NCI-H146 (cell line): ENCODE measurements around the gene AFAP1.

ENCODE experiments used
- DNase-seq: peaks from one replicate; lab custom pipeline; 2025; lab: John Stamatoyannopoulos, UW

AFAP1 gene

DNA sequence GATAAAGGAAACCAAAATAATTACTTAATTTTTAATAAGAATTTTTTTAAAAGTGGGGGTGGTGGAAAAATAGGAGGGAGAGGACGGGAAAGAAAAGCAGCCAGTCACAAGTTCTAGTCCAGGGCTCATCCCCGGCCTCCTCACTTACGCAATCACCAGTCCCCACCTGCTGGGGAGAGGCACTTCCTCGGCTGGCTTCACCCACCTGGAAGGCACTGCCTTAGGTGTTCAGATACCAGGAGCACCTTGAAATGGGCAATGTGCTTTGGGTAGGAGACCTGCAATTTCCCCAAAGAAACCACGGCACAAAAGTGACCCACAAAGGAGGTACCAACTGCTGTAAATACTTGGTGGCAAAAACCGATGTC lies 23.8 kb downstream of the AFAP1 start:
- DNase-seq = no peak

- DNase-seq = no peak
Observed at GRCh38 chr4:7912826-7913225, 26.8 kb downstream of the AFAP1 start.

GRCh38 chr4:7910952-7911578 lies 28.6 kb downstream of the AFAP1 start:
- no peak for DNase-seq

DNA sequence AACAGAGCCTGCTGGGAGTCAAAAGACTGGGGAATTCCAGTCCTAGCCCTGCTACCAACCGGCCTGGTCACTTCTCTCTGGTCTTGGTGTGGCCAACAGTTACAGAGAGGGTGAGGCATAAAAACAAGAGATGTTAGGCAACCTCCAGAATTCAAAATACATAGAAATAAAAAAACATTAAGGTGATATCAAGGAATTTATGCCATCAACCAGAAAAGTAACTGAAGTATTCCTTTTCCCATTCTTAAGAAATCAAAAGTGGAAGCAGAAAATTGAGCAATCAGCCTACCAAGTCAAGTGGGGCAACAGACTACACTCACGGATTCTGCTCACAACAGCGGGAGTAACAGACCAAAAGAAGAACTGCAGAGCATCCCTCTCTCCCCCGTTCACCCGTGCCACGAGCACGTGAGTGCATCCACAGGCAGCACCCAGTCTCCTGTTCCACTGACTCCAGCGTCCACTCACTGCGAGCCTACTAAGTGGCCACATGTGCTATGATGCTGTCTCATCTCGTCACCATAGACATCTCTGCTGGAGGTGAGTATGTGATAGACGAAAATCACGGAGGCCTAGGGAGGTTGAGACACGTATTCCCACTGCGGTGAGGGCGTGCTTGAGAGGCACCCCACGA lies 29.3 kb downstream of the AFAP1 start:
- no peak for DNase-seq

GRCh38 chr4:7909463-7910262 lies 30.0 kb downstream of the AFAP1 start:
- peak; percentile 37 for DNase-seq

- DNase-seq = no peak
Observed at GRCh38 chr4:7908668-7909067, 31.0 kb downstream of the AFAP1 start.

DNA sequence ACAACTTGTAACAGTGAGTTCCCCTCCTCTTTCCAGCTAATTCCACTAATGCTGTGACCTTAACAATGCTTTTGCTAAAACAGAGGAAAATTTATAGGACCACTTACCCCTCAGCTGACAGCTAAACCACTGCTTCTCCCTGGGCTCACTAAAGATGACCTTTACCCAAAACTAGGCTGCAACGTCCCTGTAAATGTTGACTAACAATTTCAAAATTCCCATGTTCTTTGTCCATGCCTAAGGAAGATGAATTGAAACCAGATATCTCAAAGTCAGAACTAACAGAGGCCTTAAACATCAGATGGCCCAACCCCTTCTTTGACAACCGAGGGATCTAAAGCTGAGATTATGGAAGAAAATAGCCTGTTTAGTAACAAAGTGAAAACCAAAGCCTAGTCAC lies 32.5 kb downstream of the AFAP1 start:
- DNase-seq = no peak

GRCh38 chr4:7906171-7906701 lies 33.4 kb downstream of the AFAP1 start:
- no peak for DNase-seq

GRCh38 chr4:7904952-7905915 lies 34.4 kb downstream of the AFAP1 start:
- DNase-seq = no peak

DNA sequence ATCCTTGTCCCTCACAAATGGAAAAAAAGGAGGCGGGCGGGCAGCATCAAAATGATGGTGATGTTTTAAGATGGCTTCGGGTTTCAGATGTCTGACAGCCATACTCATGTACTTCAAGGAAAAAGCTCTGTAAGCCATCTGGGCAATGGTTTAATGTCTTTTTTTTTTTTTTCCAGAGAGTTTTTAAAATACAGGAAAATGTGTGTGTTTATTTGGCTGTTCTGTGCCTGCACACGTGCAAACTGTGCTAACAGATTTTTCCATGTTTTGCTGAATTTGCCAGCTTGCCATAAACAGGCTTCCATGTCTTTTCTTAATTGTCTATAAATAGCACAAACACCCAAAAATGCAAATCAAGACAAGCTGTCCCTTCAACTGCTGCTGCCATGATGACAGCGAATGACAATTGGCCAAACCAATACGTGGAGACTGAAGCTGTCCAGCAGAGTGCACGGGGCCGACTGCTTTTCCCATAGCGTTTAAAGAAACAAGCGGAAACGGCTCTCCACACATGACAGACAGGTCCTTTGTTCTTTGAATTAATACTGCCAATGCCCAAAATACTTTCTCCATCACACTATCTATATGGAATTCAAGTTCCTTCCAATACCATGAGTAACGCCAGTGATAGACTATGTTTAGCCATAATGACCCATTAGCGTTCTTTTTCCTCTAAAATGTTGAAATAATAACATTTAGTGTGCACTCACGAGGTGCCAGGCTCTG lies 35.7 kb downstream of the AFAP1 start:
- no peak for DNase-seq

DNA sequence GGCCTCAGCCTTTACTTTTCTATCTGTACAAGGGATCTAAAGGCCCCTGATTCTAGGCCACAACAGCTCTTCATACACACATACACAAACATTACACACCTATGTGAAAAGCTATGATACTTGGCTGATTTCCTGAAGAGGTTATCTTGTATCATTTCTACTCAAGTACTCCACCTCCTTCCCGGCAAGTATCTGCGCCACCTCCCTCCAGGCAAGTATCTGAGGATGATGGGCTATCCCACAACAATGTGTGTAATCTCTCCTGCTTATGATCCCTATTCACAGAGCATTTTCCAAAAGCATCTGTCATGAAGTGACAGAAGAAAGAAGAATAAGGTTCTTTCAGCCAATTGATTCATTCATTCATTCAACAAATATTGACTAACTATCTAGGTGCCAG lies 36.8 kb downstream of the AFAP1 start:
- DNase-seq = no peak

DNA sequence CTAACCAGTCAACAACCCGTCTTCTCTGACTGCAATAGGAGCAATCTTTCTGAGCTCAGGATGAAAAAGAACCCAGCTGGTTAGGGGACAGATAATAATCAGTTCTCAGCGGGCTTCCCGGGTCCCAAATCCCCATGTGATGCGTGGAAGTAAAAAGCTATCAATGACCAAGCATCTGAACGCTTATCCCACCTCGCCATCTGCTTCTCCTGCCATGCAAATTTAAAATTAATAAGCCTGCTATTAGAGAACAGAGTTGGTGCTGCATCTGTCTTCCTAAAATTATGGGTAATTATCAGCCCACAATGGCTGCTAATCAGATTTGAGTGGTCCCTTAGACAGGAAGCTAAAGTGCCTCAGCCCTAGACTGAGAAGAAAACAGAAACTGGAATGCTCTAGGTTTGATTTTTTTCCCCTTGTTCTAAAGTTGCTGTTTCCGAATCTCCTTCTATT lies 37.5 kb downstream of the AFAP1 start:
- peak; percentile 87 for DNase-seq

DNA sequence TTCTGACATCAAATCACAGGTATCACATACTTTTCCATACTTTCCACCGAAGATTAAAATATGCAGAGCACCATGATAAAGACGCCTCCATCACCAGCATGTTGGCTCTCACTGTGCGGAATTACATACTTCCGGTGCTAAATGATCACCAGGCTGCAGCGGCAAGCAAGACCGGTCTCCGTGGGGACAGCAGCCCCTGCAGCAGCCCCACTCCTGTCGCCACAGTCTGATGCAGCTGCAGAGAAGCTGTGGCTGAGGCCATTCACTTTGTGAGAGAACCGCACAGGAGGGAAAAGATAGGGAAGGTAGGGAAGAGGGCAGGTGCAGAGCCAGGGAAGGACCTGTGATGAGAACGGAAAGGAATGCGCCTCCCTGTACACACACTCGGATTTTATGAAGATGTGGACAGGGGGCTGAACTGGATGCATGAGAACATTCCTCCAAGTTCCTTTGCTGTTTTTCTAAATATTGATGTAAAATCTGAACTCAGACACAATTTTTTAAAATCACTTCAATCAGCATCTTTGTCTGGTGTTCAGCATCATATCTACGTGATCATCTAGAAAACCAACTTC lies 38.3 kb downstream of the AFAP1 start:
- DNase-seq = peak; percentile 84

GRCh38 chr4:7900334-7900909 lies 39.2 kb downstream of the AFAP1 start:
- peak; percentile 21 for DNase-seq

DNA sequence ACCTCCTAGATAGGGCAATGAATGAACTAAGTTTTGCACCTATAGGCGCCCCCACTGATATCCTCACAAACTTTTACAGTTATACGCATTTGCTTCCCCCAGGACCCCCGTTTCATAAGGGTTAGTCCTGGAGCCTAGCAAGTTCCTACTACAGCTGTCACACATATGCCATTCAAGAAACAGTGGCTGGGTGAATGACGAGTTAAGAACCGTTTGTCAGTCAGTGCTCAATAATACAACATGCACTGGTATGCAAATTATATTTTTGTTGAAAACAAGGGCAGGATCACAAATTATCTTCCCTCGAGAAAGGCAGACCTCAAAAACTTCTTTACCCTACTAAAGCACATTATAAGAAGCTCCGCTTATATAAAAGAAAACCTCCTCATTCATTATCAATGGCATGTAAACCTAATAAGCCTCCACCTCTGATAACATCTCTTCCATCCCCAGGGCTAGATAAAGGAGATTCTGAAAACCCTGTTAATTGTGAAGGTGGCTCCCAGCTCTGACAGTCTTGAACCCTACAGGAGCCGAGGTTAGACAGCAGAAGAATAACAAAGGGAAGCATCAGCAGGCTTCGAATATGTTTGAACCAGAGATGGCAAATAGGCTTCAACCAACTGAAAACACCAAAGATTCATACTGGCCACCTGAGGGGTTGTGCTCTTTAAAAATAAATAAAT lies 40.3 kb downstream of the AFAP1 start:
- DNase-seq = no peak

DNA sequence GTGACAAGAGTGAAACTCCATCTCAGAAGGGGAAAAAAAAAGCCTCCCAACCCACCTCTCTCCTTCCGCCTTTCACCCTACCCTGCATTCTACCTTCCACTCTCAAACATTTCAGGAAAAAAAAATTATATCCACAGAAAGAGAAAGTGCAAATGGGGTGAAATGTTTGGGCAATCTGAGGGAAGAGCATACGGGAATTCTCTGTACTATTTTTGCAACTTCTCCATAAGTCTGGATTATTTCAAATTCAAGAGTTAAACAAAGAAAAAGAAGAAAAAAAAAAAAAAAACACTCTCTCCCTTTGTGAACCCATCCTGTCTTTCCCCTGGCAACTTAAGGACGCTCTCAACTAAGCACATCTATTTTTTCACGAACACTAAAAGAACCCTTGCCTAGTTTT lies 41.3 kb downstream of the AFAP1 start:
- DNase-seq = no peak

GRCh38 chr4:7897811-7898210 lies 41.9 kb downstream of the AFAP1 start:
- no peak for DNase-seq

DNA sequence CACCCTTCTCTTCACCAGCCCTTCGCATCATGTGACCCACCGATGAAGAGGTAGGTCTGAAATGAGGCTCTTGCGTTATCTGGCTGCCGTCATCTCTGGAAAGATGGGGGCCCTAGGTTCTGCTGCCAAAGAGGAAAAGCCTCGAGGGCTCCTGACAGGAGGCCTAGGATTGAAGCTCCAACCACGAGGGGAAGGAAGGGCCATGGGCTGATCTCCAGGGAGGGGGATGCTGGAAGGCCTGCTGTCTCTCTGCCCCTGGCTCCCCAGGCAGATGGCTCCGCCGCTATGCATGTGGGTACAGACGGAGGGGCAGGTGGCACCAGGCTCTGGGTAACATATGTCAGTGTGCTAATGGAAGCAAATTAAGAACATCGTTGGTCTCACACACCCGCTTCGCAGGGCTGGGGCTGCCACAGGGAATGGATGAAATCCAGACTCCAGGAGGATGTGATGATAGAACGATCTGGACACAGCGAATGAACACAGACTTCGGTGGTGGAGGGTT lies 44.9 kb downstream of the AFAP1 start:
- no peak for DNase-seq

GRCh38 chr4:7894098-7894676 lies 45.5 kb downstream of the AFAP1 start:
- no peak for DNase-seq
